HUES48 (cell line): ENCODE data around the gene DCAF16.

ENCODE experiments used
- H3K27ac ChIP-seq: one replicate; pipeline ENCODE4 v1.7.0; 2013; ENCODE audit warnings: low read depth, low read length, inconsistent platforms
- H3K27me3 ChIP-seq: 2 replicates; pipeline ENCODE4 v1.6.1; 2013; ENCODE audit warnings: mild to moderate bottlenecking, low read length; ENCODE audit not compliant: control insufficient read depth, insufficient read depth
- H3K36me3 ChIP-seq: 2 replicates; pipeline ENCODE4 v1.6.1; 2013; ENCODE audit warnings: low read length; ENCODE audit not compliant: control insufficient read depth, insufficient read depth
- H3K4me1 ChIP-seq: 2 replicates; pipeline ENCODE4 v1.6.1; 2013; ENCODE audit warnings: mild to moderate bottlenecking, low read length; ENCODE audit not compliant: control insufficient read depth, insufficient read depth
- H3K4me3 ChIP-seq: 2 replicates; pipeline ENCODE4 v1.5.1; 2013; ENCODE audit warnings: mild to moderate bottlenecking, low read depth, low read length
- H3K9ac ChIP-seq: 2 replicates; pipeline ENCODE4 v1.6.1; 2013; ENCODE audit warnings: mild to moderate bottlenecking, low read depth, low read length, moderate library complexity
- H3K9me3 ChIP-seq: 2 replicates; pipeline ENCODE4 v1.6.1; 2013; ENCODE audit warnings: low read length; ENCODE audit not compliant: control insufficient read depth, insufficient read depth

Gene DCAF16

GRCh38 chr4:17765514-17766286 is 44.9 kb downstream of the DCAF16 start:
- H3K27me3 ChIP-seq: no peaks in the 10 kb centered on the region
- H3K9ac ChIP-seq: no peak overlapping the region
- H3K9me3 ChIP-seq: peaks cover 9% of the 10 kb centered on the region; the same call in 1 of the 2 replicates
- no peak overlapping the region for H3K27ac ChIP-seq
- no peaks in the 10 kb centered on the region for H3K36me3 ChIP-seq
- H3K4me1 ChIP-seq: peaks cover 4% of the 10 kb centered on the region; the same call in 1 of the 2 replicates
- no peak overlapping the region for H3K4me3 ChIP-seq

- Histone ChIP-seq H3K27me3 (no peaks in the 10 kb centered on the region), H3K9ac (no peak overlapping the region), H3K36me3 (no peaks in the 10 kb centered on the region)
Observed at GRCh38 chr4:17763931-17764330, 46.6 kb downstream of the DCAF16 start.

GRCh38 chr4:17763416-17763815 is 47.1 kb downstream of the DCAF16 start:
- H3K27me3 ChIP-seq: no peaks in the 10 kb centered on the region
- no peak overlapping the region for H3K27ac ChIP-seq
- no peak overlapping the region for H3K4me3 ChIP-seq
- peaks cover 7% of the 10 kb centered on the region; the same call in 1 of the 2 replicates for H3K4me1 ChIP-seq
- no peaks in the 10 kb centered on the region for H3K36me3 ChIP-seq
- H3K9ac ChIP-seq: no peak overlapping the region
- peaks cover 9% of the 10 kb centered on the region; the same call in 1 of the 2 replicates for H3K9me3 ChIP-seq

More at GRCh38 chr4:17763931-17764330, 46.6 kb downstream of the DCAF16 start:
- no peak overlapping the region for H3K4me3 ChIP-seq
- H3K27ac ChIP-seq: no peak overlapping the region
- H3K9me3 ChIP-seq: peaks cover 9% of the 10 kb centered on the region; the same call in 1 of the 2 replicates
- peaks cover 7% of the 10 kb centered on the region; the same call in 1 of the 2 replicates for H3K4me1 ChIP-seq

GRCh38 chr4:17762726-17763125 is 47.8 kb downstream of the DCAF16 start:
- Histone ChIP-seq H3K9ac (no peak overlapping the region), H3K27ac (no peak overlapping the region), H3K4me1 (peaks cover 7% of the 10 kb centered on the region; the same call in 1 of the 2 replicates), H3K27me3 (no peaks in the 10 kb centered on the region), H3K9me3 (peaks cover 9% of the 10 kb centered on the region; the same call in 1 of the 2 replicates), H3K4me3 (no peak overlapping the region), H3K36me3 (no peaks in the 10 kb centered on the region)

- H3K4me1 ChIP-seq: peaks cover 7% of the 10 kb centered on the region; the same call in 1 of the 2 replicates
- 0 out of 2 replicates have a peak, but pooled peaks cover 3% of the 10 kb centered on the region for H3K9me3 ChIP-seq
- no peaks in the 10 kb centered on the region for H3K36me3 ChIP-seq
- no peak overlapping the region for H3K9ac ChIP-seq
- H3K27me3 ChIP-seq: no peaks in the 10 kb centered on the region
- no peak overlapping the region for H3K27ac ChIP-seq
- H3K4me3 ChIP-seq: no peak overlapping the region
Observed at GRCh38 chr4:17761062-17761461, 49.5 kb downstream of the DCAF16 start.

DNA sequence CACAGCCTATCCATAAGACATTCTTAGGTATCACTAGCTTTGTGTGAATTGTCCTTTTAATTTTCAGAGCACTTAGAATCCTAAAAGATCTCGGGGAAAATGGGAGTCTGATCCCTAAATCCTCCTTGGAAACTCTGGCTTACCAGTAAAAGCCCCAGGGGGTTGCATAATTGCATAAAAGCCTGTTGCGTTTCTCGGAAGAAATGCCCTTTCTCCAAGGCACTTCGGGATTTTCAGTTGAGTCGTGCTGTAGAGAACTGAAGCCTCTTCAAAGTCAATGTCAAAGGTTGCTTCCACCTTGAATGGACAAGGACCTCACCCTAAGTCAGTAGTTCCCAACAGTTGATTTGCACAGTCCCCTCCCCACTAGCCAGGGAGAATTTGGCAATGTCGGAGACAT is 49.9 kb downstream of the DCAF16 start:
- H3K27ac ChIP-seq: no peak overlapping the region
- no peaks in the 10 kb centered on the region for H3K9me3 ChIP-seq
- H3K9ac ChIP-seq: no peak overlapping the region
- peaks cover 7% of the 10 kb centered on the region; the same call in 1 of the 2 replicates for H3K4me1 ChIP-seq
- no peak overlapping the region for H3K4me3 ChIP-seq
- no peaks in the 10 kb centered on the region for H3K36me3 ChIP-seq
- H3K27me3 ChIP-seq: no peaks in the 10 kb centered on the region

DNA sequence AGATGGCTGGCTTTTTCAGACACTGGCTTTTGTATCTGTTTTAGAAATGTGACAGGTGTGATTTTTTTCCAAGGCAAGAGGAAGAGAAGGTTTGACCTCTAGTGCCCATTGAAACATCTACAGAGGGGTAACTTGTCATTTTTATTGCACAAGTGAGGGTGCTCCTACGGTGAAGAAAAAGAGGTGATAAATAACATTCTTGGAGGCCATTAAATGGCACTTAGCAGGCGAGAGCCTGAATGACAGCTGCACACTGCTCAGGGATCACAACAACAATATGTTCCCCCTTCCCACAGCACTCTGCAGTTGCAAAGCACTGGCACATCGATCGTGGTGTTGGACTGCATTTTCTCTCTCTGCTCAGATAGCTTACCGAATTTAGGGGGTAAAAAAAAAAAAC is 52.1 kb downstream of the DCAF16 start:
- Histone ChIP-seq H3K9me3 (no peaks in the 10 kb centered on the region), H3K27ac (no peak overlapping the region), H3K4me1 (peaks cover 7% of the 10 kb centered on the region; the same call in 1 of the 2 replicates), H3K36me3 (no peaks in the 10 kb centered on the region), H3K4me3 (no peak overlapping the region), H3K9ac (no peak overlapping the region), H3K27me3 (no peaks in the 10 kb centered on the region)

DNA sequence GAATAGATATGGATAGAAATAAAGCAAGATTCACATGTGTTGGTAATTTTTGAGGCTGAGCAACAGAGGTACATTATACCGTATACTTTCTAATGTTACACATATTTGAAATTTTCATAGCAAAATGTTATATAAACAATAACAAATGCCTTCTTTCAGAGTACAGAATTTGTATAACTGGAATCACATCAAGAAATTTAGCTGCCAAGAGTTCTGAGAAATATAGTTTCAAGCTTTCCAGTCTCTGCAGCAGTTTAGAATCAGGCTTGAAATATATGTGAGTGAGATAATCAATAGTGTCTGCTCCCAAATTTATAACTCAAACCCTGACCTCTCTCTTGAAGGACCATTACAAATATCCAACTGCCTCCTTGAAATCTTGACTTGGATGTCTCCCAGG is 52.9 kb downstream of the DCAF16 start:
- no peaks in the 10 kb centered on the region for H3K9me3 ChIP-seq
- no peaks in the 10 kb centered on the region for H3K36me3 ChIP-seq
- no peak overlapping the region for H3K27ac ChIP-seq
- no peak overlapping the region for H3K4me3 ChIP-seq
- no peak overlapping the region for H3K9ac ChIP-seq
- H3K4me1 ChIP-seq: peaks cover 7% of the 10 kb centered on the region; the same call in 1 of the 2 replicates
- no peaks in the 10 kb centered on the region for H3K27me3 ChIP-seq

DNA sequence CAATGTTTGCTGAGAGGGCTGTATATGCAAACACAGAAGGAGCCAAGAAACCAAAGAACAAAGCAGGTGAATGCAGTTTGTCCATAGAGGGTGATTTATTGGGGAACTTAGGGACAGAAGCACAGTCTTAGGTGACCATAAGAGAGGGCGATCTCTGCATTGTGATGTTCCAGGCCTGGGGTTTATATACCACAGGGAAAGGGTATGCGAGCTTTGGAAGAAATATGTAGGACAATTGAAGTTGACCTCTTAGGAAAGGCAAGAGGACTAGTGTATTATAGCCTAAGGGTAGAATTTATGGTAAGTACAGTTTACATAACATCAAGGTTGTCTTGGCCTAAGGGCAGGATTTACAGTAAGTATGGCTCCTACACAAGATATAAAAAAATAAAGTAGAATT is 56.9 kb downstream of the DCAF16 start:
- Histone ChIP-seq H3K36me3 (no peaks in the 10 kb centered on the region), H3K27ac (no peak overlapping the region), H3K4me1 (no peaks in the 10 kb centered on the region), H3K4me3 (no peak overlapping the region), H3K27me3 (no peaks in the 10 kb centered on the region), H3K9ac (no peak overlapping the region), H3K9me3 (no peaks in the 10 kb centered on the region)
